Measurements from ENCODE around the gene ZNF487. TPM values are rescaled to one million over a fixed set of nuclear protein-coding genes. Genes with fewer than 3 reads are reported as not detected.
"Not testable (repeated sequence)": the region's sequence is repeated elsewhere in the genome, so short reads cannot be mapped to it uniquely, and the experiment has no call there.

ZNF487 gene
- 10 to 100 TPM in 3 of 4 donors, 1 to 10 TPM in 1; 5.0 to 17.4 (median 11.6) TPM for polyA plus RNA-seq
- long read RNA-seq, donor 1, partial matches to known transcripts = 0 of 9 reads
- long read RNA-seq, donor 1, other reads (novel, unspliced or antisense) = 0 of 9 reads
- long read RNA-seq, donor 2, partial matches to known transcripts = 0 of 1 reads
- long read RNA-seq, donor 2, other reads (novel, unspliced or antisense) = 0 of 1 reads
- long read RNA-seq, donor 3, partial matches to known transcripts = 464 of 468 reads
- long read RNA-seq, donor 3, other reads (novel, unspliced or antisense) = 0 of 468 reads
- long read RNA-seq, donor 4 = 0 reads
- long read RNA-seq, donor 5, partial matches to known transcripts = 0 of 1 reads
- long read RNA-seq, donor 5, other reads (novel, unspliced or antisense) = 0 of 1 reads
- long read RNA-seq, donor 6, partial matches to known transcripts = 0 of 1 reads
- long read RNA-seq, donor 6, other reads (novel, unspliced or antisense) = 0 of 1 reads
- long read RNA-seq, donor 7 = 0 reads
- long read RNA-seq, donor 8 = 0 reads
- long read RNA-seq, donor 9 = 0 reads
- long read RNA-seq, donor 10, partial matches to known transcripts = 0 of 5 reads
- long read RNA-seq, donor 10, other reads (novel, unspliced or antisense) = 0 of 5 reads

GRCh38 chr10:43436291-43437140, at the start of gene ZNF487:
Gene ZNF487 (plus strand): TSS chr10:43437111. CDS start chr10:43475814, 38,703 bp downstream.
- peak within 1 kb of the TSS; percentile 59 to 98 (median 82) for H3K4me3 ChIP-seq (ENCODE audit: low read depth in 1 of 3, low read length in 3 of 3)
- WGBS, 3 donors = 0 to 1% (median 0%) methylated on average over 63 to 69 of the region's 69 CpGs
- H3K27me3 ChIP-seq (ENCODE audit: control insufficient read depth in 3 of 3, insufficient read depth in 3 of 3, low read length in 3 of 3) = no peaks in the 10 kb centered on the region
- no peak for FAIRE-seq
- H3K4me1 ChIP-seq (ENCODE audit: control insufficient read depth in 3 of 3, insufficient read depth in 2 of 3, low read depth in 1 of 3, low read length in 2 of 3) = peaks cover 0 to 3% (median 0%) of the 10 kb centered on the region in 3 donors
- H3K9me3 ChIP-seq (ENCODE audit: control insufficient read depth in 2 of 2, insufficient read depth in 1 of 2, low read depth in 1 of 2, low read length in 1 of 2) = no peaks in the 10 kb centered on the region
- peaks cover 0 to 2% (median 0%) of the 10 kb centered on the region in 3 donors for H3K36me3 ChIP-seq (ENCODE audit: control insufficient read depth in 3 of 3, insufficient read depth in 2 of 3, low read depth in 1 of 3, low read length in 3 of 3)
- DNase-seq = peak; percentile 89 to 98
- peak within 1 kb of the TSS; percentile 91 to 100 (median 98) for H3K27ac ChIP-seq (ENCODE audit: low read depth in 1 of 3, low read length in 2 of 3)

GRCh38 chr10:43387678-43388032, 49.3 kb upstream of the ZNF487 start:
- FAIRE-seq (no peak), DNase-seq (no peak)
- H3K27ac ChIP-seq (ENCODE audit: low read depth in 1 of 3, low read length in 2 of 3) = no peak overlapping the region
- H3K36me3 ChIP-seq (ENCODE audit: control insufficient read depth in 3 of 3, insufficient read depth in 2 of 3, low read depth in 1 of 3, low read length in 3 of 3) = peaks cover 17 to 59% (median 28%) of the 10 kb centered on the region in 3 donors
- no peaks in the 10 kb centered on the region for H3K9me3 ChIP-seq (ENCODE audit: control insufficient read depth in 2 of 2, insufficient read depth in 1 of 2, low read depth in 1 of 2, low read length in 1 of 2)
- peaks cover 0 to 9% (median 0%) of the 10 kb centered on the region in 3 donors for H3K4me1 ChIP-seq (ENCODE audit: control insufficient read depth in 3 of 3, insufficient read depth in 2 of 3, low read depth in 1 of 3, low read length in 2 of 3)
- no peak overlapping the region for H3K4me3 ChIP-seq (ENCODE audit: low read depth in 1 of 3, low read length in 3 of 3)
- 65 to 75% (median 68%) methylated on average over 5 of the region's 5 CpGs for WGBS, 3 donors
- no peaks in the 10 kb centered on the region for H3K27me3 ChIP-seq (ENCODE audit: control insufficient read depth in 3 of 3, insufficient read depth in 3 of 3, low read length in 3 of 3)

- Histone ChIP-seq H3K4me1 (ENCODE audit: control insufficient read depth in 3 of 3, insufficient read depth in 2 of 3, low read depth in 1 of 3, low read length in 2 of 3) (peaks cover 2 to 18% (median 6%) of the 10 kb centered on the region in 3 donors), H3K27ac (ENCODE audit: low read depth in 1 of 3, low read length in 2 of 3) (no peak overlapping the region), H3K36me3 (ENCODE audit: control insufficient read depth in 3 of 3, insufficient read depth in 2 of 3, low read depth in 1 of 3, low read length in 3 of 3) (peaks cover 30 to 71% (median 40%) of the 10 kb centered on the region in 3 donors), H3K4me3 (ENCODE audit: low read depth in 1 of 3, low read length in 3 of 3) (no peak overlapping the region), H3K27me3 (ENCODE audit: control insufficient read depth in 3 of 3, insufficient read depth in 3 of 3, low read length in 3 of 3) (no peaks in the 10 kb centered on the region), H3K9me3 (ENCODE audit: control insufficient read depth in 2 of 2, insufficient read depth in 1 of 2, low read depth in 1 of 2, low read length in 1 of 2) (no peaks in the 10 kb centered on the region)
- DNase-seq (no peak), FAIRE-seq (no peak)
- whole genome bisulfite sequencing, 3 donors = 43 to 65% (median 45%) methylated on average over 3 of the region's 3 CpGs
Observed at GRCh38 chr10:43389867-43390266, 47.0 kb upstream of the ZNF487 start.

GRCh38 chr10:43390333-43390732, 46.6 kb upstream of the ZNF487 start:
- Histone ChIP-seq H3K4me3 (ENCODE audit: low read depth in 1 of 3, low read length in 3 of 3) (no peak overlapping the region), H3K36me3 (ENCODE audit: control insufficient read depth in 3 of 3, insufficient read depth in 2 of 3, low read depth in 1 of 3, low read length in 3 of 3) (peaks cover 32 to 71% (median 40%) of the 10 kb centered on the region in 3 donors), H3K27ac (ENCODE audit: low read depth in 1 of 3, low read length in 2 of 3) (no peak overlapping the region), H3K9me3 (ENCODE audit: control insufficient read depth in 2 of 2, insufficient read depth in 1 of 2, low read depth in 1 of 2, low read length in 1 of 2) (no peaks in the 10 kb centered on the region), H3K4me1 (ENCODE audit: control insufficient read depth in 3 of 3, insufficient read depth in 2 of 3, low read depth in 1 of 3, low read length in 2 of 3) (peaks cover 2 to 21% (median 11%) of the 10 kb centered on the region in 3 donors), H3K27me3 (ENCODE audit: control insufficient read depth in 3 of 3, insufficient read depth in 3 of 3, low read length in 3 of 3) (no peaks in the 10 kb centered on the region)
- DNase-seq (no peak), FAIRE-seq (no peak)
- WGBS, 3 donors = 65 to 83% (median 78%) methylated on average over 5 of the region's 5 CpGs

GRCh38 chr10:43390759-43391158, 46.2 kb upstream of the ZNF487 start:
- Histone ChIP-seq H3K36me3 (ENCODE audit: control insufficient read depth in 3 of 3, insufficient read depth in 2 of 3, low read depth in 1 of 3, low read length in 3 of 3) (peaks cover 32 to 73% (median 40%) of the 10 kb centered on the region in 3 donors), H3K4me3 (ENCODE audit: low read depth in 1 of 3, low read length in 3 of 3) (no peak overlapping the region), H3K27ac (ENCODE audit: low read depth in 1 of 3, low read length in 2 of 3) (no peak overlapping the region), H3K4me1 (ENCODE audit: control insufficient read depth in 3 of 3, insufficient read depth in 2 of 3, low read depth in 1 of 3, low read length in 2 of 3) (peaks cover 2 to 21% (median 13%) of the 10 kb centered on the region in 3 donors), H3K9me3 (ENCODE audit: control insufficient read depth in 2 of 2, insufficient read depth in 1 of 2, low read depth in 1 of 2, low read length in 1 of 2) (no peaks in the 10 kb centered on the region), H3K27me3 (ENCODE audit: control insufficient read depth in 3 of 3, insufficient read depth in 3 of 3, low read length in 3 of 3) (no peaks in the 10 kb centered on the region)
- no peak for FAIRE-seq
- DNase-seq = no peak
- WGBS, 3 donors = 66 to 68% (median 67%) methylated on average over 7 of the region's 7 CpGs

GRCh38 chr10:43391496-43391895, 45.4 kb upstream of the ZNF487 start:
- Histone ChIP-seq H3K4me1 (ENCODE audit: control insufficient read depth in 3 of 3, insufficient read depth in 2 of 3, low read depth in 1 of 3, low read length in 2 of 3) (peaks cover 2 to 21% (median 13%) of the 10 kb centered on the region in 3 donors), H3K27me3 (ENCODE audit: control insufficient read depth in 3 of 3, insufficient read depth in 3 of 3, low read length in 3 of 3) (no peaks in the 10 kb centered on the region), H3K27ac (ENCODE audit: low read depth in 1 of 3, low read length in 2 of 3) (peak overlapping the region in 1 of 3 donors; percentile 23), H3K9me3 (ENCODE audit: control insufficient read depth in 2 of 2, insufficient read depth in 1 of 2, low read depth in 1 of 2, low read length in 1 of 2) (no peaks in the 10 kb centered on the region), H3K4me3 (ENCODE audit: low read depth in 1 of 3, low read length in 3 of 3) (no peak overlapping the region), H3K36me3 (ENCODE audit: control insufficient read depth in 3 of 3, insufficient read depth in 2 of 3, low read depth in 1 of 3, low read length in 3 of 3) (peaks cover 31 to 76% (median 39%) of the 10 kb centered on the region in 3 donors)
- DNase-seq (peak in 1 of 2 donors; percentile 45), FAIRE-seq (no peak)
- whole genome bisulfite sequencing, 3 donors = 75 to 83% (median 79%) methylated on average over 6 of the region's 6 CpGs

- H3K4me3 ChIP-seq (ENCODE audit: low read depth in 1 of 3, low read length in 3 of 3) = no peak overlapping the region
- peak overlapping the region in 1 of 3 donors; percentile 5 for H3K27ac ChIP-seq (ENCODE audit: low read depth in 1 of 3, low read length in 2 of 3)
- 75 to 84% (median 79%) methylated on average over 3 of the region's 3 CpGs for WGBS, 3 donors
- H3K9me3 ChIP-seq (ENCODE audit: control insufficient read depth in 2 of 2, insufficient read depth in 1 of 2, low read depth in 1 of 2, low read length in 1 of 2) = no peaks in the 10 kb centered on the region
- H3K4me1 ChIP-seq (ENCODE audit: control insufficient read depth in 3 of 3, insufficient read depth in 2 of 3, low read depth in 1 of 3, low read length in 2 of 3) = peaks cover 2 to 21% (median 13%) of the 10 kb centered on the region in 3 donors
- H3K36me3 ChIP-seq (ENCODE audit: control insufficient read depth in 3 of 3, insufficient read depth in 2 of 3, low read depth in 1 of 3, low read length in 3 of 3) = peaks cover 29 to 63% (median 32%) of the 10 kb centered on the region in 3 donors
- H3K27me3 ChIP-seq (ENCODE audit: control insufficient read depth in 3 of 3, insufficient read depth in 3 of 3, low read length in 3 of 3) = no peaks in the 10 kb centered on the region
- DNase-seq (no peak), FAIRE-seq (no peak)
Observed at GRCh38 chr10:43392748-43393147, 44.2 kb upstream of the ZNF487 start.

GRCh38 chr10:43393186-43393585, 43.7 kb upstream of the ZNF487 start:
- Histone ChIP-seq H3K4me1 (ENCODE audit: control insufficient read depth in 3 of 3, insufficient read depth in 2 of 3, low read depth in 1 of 3, low read length in 2 of 3) (peaks cover 4 to 25% (median 17%) of the 10 kb centered on the region in 3 donors), H3K36me3 (ENCODE audit: control insufficient read depth in 3 of 3, insufficient read depth in 2 of 3, low read depth in 1 of 3, low read length in 3 of 3) (peaks cover 29 to 63% (median 30%) of the 10 kb centered on the region in 3 donors)
- DNase-seq; FAIRE-seq; H3K9me3 ChIP-seq (ENCODE audit: control insufficient read depth in 2 of 2, insufficient read depth in 1 of 2, low read depth in 1 of 2, low read length in 1 of 2); H3K27ac ChIP-seq (ENCODE audit: low read depth in 1 of 3, low read length in 2 of 3); H3K4me3 ChIP-seq (ENCODE audit: low read depth in 1 of 3, low read length in 3 of 3); H3K27me3 ChIP-seq (ENCODE audit: control insufficient read depth in 3 of 3, insufficient read depth in 3 of 3, low read length in 3 of 3): not testable (repeated sequence)
- 90 to 93% (median 91%) methylated on average over 11 of the region's 11 CpGs for WGBS, 3 donors

Measured in small intestine (tissue), 16 donors.